ENCODE results near the gene ILKAP.

Gene ILKAP

DNA sequence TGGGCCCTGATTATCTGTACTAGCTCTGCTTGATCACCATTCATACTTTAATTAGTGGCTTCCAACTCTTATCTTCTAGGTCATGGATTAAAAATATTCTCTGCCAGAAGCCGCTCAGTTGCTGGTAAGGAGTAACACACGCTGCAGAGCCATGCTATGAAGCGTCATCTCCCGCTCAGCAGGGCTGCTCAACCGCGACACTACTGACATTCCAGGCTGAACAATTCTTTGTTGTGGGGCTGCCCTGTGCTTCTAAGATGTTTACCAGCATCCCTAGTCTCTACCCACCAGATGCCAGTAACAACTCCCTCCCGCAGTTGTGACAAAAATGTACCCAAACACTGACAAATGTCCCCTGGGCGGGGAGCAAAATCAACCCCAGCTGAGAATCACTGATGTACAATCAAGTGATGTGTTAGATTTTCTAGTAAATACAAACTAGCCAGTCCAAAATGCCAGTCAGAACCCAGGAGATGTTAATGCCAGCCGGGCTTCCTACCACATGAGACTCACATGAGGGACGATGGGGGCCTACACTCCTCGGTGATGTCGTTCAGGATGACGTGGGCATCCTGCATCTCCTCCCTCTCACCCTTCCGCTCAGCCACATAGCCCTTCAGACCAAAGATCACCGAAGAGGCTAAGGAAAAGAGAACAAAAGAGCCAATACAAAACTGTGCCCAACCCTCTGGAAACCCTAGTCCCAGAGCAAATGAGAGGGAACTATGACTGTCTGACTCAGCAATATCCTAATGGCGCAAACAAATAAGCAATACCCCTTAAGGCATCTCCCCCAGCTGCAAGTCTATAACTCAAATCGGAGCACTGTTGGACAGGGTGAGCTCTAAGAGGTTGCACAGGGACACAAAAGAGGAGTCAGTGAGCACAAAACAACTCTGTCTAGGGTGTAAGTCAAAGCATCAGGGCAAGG, 15.6 kb downstream of the ILKAP start:
- H3K4me3 ChIP-seq (replicated peaks; ENCODE audit: low read depth, low read length), result no peak overlapping the region
- TF ChIP-seq, protein P1, sequence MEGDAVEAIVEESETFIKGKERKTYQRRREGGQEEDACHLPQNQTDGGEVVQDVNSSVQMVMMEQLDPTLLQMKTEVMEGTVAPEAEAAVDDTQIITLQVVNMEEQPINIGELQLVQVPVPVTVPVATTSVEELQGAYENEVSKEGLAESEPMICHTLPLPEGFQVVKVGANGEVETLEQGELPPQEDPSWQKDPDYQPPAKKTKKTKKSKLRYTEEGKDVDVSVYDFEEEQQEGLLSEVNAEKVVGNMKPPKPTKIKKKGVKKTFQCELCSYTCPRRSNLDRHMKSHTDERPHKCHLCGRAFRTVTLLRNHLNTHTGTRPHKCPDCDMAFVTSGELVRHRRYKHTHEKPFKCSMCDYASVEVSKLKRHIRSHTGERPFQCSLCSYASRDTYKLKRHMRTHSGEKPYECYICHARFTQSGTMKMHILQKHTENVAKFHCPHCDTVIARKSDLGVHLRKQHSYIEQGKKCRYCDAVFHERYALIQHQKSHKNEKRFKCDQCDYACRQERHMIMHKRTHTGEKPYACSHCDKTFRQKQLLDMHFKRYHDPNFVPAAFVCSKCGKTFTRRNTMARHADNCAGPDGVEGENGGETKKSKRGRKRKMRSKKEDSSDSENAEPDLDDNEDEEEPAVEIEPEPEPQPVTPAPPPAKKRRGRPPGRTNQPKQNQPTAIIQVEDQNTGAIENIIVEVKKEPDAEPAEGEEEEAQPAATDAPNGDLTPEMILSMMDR (IDR thresholded peaks at IDR 0.05; ENCODE audit: low read length, missing control alignments), result no peak
- DNase-seq (ENCODE audit: low read depth), result no peak

DNA sequence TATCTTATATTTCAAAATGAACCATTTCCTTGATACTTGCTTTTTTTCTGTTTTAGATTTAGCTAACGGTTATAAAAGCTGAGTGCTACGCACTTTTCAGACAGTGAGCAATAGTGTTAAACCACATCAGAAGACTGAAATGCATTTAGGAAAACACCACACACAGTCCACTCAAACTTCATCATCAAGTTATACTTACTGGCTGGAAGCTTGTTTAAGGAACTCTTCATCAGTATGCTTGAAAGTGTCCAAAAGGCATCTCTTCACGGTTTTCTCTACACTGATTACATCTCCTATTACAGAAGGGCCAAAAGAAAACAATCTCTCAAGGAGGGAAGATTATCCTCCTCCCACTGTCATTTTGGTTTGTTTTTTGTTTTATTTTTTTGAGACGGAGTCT, 19.7 kb downstream of the ILKAP start:
- TF ChIP-seq, protein P1 (IDR thresholded peaks at IDR 0.05; ENCODE audit: low read length, missing control alignments), result no peak
- no peak for DNase-seq (ENCODE audit: low read depth)
- no peak overlapping the region for H3K4me3 ChIP-seq (replicated peaks; ENCODE audit: low read depth, low read length)

DNA sequence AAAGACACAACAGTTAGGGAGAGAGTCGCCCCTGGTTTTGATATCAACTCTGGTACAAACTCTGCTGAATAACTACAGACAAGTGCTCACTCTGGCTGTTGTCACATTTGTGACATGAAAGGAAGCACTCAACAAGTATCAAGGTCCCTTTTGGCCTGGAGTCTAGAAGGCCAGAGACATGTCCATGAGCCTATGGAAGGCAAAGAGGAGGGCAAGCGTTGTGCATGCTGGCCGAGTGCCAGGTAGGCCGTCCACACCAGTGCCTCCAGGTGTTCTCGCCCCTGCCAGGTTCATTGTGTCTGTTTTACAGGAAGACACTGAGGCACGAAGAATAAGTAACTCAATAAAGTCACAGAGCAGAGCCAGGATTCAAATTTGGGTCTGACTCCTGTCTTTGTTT, 21.1 kb downstream of the ILKAP start:
- no peak overlapping the region for H3K4me3 ChIP-seq (replicated peaks; ENCODE audit: low read depth, low read length)
- no peak for DNase-seq (ENCODE audit: low read depth)
- TF ChIP-seq, protein P1 (IDR thresholded peaks at IDR 0.05; ENCODE audit: low read length, missing control alignments), result no peak

DNA sequence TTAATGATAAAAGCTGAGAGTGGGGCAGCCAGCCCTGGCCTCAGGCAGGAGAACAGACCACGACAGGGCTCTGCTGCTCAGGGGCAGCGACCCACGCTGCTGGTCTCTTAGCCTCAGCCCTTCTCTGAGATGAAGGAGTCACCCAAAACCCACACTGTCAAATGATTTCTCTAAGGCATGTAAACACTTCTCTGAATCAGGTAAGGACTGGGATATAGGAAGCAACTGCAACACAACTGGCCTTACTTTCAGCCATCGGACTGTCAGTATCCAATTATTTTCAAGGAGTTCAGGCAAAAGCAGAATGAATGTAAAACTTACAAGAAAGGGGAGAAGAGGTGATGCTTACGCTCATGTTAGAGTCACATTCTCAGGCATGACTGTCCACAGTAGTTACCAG, 22.9 kb downstream of the ILKAP start:
- no peak for DNase-seq (ENCODE audit: low read depth)
- TF ChIP-seq, protein P1 (IDR thresholded peaks at IDR 0.05; ENCODE audit: low read length, missing control alignments), result no peak
- no peak overlapping the region for H3K4me3 ChIP-seq (replicated peaks; ENCODE audit: low read depth, low read length)

DNA sequence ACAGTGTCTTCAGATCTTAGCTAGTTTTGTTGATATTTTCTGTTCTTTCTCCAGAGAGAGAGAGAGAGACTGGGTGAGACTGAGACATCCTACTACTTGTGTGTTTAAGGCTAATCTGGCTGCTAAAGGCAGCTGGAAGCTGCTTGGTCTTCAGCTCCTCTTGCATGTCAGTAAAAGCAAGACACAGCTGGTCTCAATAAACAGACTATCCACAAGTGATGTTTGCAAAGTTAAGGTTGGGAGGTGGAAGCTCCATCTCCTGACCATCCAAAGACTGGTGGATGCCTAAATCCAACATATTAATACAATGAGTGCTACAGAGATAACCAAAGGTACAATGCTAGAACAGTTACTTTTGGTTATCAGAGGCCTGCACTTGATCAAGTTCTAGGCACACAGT, 26.9 kb downstream of the ILKAP start:
- H3K4me3 ChIP-seq (replicated peaks; ENCODE audit: low read depth, low read length), result no peak overlapping the region
- TF ChIP-seq, protein P1 (IDR thresholded peaks at IDR 0.05; ENCODE audit: low read length, missing control alignments), result no peak
- no peak for DNase-seq (ENCODE audit: low read depth)

DNA sequence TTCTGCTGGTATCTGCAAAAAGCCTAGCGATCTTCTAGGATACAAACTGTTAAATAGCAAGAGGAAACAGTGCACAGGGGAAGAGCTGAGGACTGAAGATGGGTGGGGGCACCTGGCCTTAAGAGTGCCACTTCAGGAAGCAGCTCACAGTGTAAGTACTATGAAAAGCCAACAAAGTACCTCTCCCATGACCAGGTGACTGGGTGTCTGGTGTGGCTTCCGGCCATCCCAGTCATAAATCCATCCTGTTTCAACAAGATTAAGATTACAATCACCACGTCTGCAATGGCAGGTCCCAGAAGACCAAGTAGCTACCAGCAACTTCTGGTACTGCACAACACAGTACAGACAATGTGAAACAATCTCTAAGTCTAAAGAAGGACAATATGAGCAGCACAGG, 28.8 kb downstream of the ILKAP start:
- no peak overlapping the region for H3K4me3 ChIP-seq (replicated peaks; ENCODE audit: low read depth, low read length)
- TF ChIP-seq, protein P1 (IDR thresholded peaks at IDR 0.05; ENCODE audit: low read length, missing control alignments), result no peak

DNA sequence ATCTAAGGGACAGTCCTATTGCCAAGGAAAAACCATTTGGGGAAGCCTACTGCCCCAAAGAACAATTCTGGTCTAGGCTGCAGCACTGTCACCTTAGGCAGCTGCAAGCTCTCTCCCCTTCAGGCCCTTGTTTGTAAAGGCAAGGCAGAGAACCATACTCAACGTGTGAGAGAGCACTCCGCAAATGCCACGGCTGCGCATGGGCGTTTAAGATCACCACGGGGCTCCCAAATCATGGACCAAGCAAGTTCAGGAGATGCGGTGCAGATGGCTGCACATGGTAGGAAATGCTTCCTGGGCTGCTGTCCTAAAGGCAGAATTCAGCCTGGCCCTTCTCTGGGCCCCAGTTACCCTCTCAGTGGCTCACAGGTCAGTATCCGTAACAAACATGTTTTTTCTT, 29.2 kb downstream of the ILKAP start:
- DNase-seq (ENCODE audit: low read depth), result no peak
- TF ChIP-seq, protein P1 (IDR thresholded peaks at IDR 0.05; ENCODE audit: low read length, missing control alignments), result no peak
- H3K4me3 ChIP-seq (replicated peaks; ENCODE audit: low read depth, low read length), result no peak overlapping the region

More for the DNA sequence above, 28.8 kb downstream of the ILKAP start:
- DNase-seq (ENCODE audit: low read depth), result no peak
